HG03139 (cell line): ENCODE measurements around the gene F12.
"Not testable (repeated sequence)": the region's sequence is repeated elsewhere in the genome, so short reads cannot be mapped to it uniquely, and the experiment has no call there.

Experiments
- ATAC-seq: cut with Tn5 transposase; IDR thresholded peaks from one replicate; pipeline ENCODE4 v1.9.1; 2021; ENCODE audit not compliant: unreplicated experiment

The F12 gene

GRCh38 chr5:177417081-177417480, 7.7 kb upstream of the F12 start:
- ATAC-seq: not testable (repeated sequence)

GRCh38 chr5:177414481-177414880, 5.1 kb upstream of the F12 start:
- no peak for ATAC-seq

- peak; percentile 48 for ATAC-seq
Observed at GRCh38 chr5:177412603-177413233, 3.4 kb upstream of the F12 start.

GRCh38 chr5:177410575-177410974, 1.2 kb upstream of the F12 start:
- ATAC-seq: no peak

DNA sequence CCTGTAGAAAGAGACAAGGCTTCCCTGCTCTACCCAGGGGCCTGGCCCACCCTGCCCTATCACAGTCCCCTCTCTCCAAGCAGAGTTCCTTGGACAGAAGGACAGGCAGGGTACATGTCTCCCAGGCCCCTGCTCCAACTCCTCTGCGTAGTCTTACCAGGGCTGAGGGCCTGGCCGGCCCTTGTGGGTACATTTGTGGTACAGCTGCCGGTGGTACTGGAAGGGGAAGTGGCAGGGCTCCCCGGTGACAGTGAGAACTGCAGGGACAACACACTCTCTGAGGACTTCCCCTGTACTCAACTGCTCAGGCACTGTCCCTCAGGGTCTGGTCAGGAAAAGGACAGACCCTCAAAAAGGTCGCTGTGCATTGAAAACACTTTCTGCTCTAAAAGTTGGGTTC, 3.6 kb downstream of the F12 start:
- ATAC-seq: no peak

- ATAC-seq: no peak
Observed at GRCh38 chr5:177405312-177405711, 4.1 kb downstream of the F12 start.

- ATAC-seq: no peak
Observed at GRCh38 chr5:177404641-177405179, 4.7 kb downstream of the F12 start.

- peak; percentile 61 for ATAC-seq
Observed at GRCh38 chr5:177403792-177404640, 5.3 kb downstream of the F12 start.

GRCh38 chr5:177403102-177403791, 6.1 kb downstream of the F12 start:
- peak; percentile 19 for ATAC-seq

DNA sequence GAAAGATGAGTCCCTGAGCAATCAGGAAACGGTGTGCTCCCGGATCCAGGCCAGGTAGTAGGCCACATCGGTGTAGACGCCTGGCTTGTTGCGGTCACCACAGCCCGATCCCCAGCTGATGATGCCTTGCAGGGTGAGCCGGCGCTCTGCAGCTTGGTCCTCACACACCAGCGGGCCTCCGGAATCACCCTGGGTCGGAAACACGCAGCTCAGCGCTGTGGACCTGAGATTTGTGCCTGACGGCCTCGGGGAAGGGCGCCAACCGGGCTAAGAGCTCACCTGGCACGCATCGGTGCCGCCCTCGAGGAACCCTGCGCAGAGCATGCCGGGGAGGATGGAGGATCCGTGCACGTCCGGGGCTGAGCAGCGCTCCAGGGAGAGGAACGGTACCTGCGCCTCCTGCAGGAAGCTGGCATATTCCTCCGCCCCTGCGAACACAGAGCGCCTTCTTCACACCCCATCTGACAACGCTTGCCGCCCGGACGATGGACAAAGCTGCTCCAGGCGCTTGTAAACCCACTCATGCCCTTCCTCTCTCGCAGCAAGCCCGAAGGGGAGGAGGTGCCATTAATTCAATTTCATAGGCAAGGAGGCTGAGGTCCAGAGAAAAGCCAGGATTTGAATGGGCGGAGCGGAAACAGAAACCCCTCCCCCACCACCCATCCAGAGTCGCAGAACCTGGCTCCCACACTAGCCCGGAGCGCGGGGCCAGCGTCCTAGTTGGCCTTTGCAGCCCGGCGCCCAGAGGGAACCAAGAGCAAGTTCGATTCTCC, 6.9 kb downstream of the F12 start:
- ATAC-seq: no peak

GRCh38 chr5:177399997-177400868, 9.1 kb downstream of the F12 start, which contains the start of gene PFN3:
PFN3 (minus strand) TSS chr5:177400661; CDS start chr5:177400576, 85 bp downstream.
- ATAC-seq: no peak

DNA sequence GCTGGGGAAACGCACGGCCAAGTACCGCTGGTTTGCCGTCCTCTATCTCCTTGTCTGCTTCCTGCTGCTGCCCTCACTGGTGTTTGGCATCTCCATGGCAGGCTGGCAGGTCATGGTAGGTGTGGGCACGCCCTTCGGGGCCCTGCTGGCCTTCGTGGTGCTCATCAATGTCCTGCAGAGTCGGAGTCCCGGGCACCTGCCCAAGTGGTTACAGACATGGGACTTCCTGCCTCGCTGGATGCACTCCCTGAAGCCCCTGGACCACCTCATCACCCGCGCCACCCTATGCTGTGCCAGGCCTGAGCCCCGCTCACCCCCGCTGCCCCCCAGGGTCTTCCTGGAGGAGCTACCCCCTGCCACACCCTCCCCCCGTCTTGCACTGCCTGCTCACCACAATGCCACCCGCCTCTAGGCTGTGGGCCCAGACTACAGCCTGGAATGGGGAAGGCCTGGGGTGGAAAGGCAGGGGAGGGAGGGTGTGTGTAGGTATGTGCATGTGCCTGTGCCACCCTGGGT, 11.4 kb downstream of the F12 start:
- ATAC-seq: no peak

DNA sequence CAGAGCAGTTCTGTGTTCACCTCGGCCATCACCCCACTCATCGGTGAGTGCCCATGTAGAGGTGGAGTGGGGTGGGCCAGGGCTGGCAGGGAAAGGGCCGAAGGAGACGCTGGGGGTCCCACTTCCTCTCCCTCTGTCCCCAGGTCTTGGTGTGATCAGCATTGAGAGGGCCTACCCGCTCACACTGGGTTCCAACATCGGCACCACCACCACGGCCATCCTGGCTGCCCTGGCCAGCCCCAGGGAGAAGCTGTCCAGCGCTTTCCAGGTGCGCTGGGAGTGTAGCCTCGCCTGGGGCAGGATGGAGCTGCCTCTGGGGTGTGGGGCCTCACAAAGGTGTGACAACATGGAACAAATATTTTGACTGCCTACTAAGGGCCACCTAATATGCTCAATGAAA, 12.6 kb downstream of the F12 start:
- ATAC-seq: no peak

GRCh38 chr5:177396078-177396477, 13.3 kb downstream of the F12 start:
- ATAC-seq: no peak

DNA sequence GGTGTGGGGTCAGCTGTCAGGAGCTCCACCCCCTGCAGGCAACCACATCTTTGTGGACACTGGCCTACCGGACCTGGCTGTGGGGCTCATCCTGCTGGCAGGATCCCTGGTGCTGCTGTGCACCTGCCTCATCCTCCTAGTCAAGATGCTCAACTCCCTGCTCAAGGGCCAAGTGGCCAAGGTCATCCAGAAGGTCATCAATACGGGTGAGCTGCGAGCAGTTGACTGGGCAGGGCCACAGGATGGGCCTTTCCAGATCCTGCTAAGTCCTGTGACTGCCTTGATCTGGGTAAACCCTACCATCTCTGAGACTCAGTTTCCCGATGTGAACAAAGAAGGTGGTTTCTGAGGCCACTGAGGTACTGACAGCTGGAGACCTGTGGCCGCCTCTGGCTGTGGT, 15.4 kb downstream of the F12 start:
- ATAC-seq: no peak

GRCh38 chr5:177393206-177393765, 16.1 kb downstream of the F12 start:
- no peak for ATAC-seq

DNA sequence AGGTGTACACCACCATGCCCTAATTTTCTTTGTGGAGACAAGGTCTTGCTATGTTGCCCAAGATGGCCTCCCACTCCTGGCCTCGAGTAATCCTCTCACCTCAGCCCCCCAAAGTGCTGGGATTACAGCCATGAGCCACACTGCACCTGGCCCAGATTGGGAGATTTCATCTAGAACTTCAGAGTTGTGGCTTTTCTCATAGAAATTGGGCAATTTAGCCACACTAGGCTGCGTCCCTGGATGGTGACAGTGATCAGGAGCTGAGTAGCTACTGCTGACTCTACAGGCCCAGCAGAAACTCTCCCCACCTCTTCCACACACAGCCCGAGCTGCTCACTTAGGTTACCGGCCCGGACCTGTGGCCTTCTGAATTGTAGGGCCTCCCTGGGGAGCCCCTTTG, 16.6 kb downstream of the F12 start:
- no peak for ATAC-seq

DNA sequence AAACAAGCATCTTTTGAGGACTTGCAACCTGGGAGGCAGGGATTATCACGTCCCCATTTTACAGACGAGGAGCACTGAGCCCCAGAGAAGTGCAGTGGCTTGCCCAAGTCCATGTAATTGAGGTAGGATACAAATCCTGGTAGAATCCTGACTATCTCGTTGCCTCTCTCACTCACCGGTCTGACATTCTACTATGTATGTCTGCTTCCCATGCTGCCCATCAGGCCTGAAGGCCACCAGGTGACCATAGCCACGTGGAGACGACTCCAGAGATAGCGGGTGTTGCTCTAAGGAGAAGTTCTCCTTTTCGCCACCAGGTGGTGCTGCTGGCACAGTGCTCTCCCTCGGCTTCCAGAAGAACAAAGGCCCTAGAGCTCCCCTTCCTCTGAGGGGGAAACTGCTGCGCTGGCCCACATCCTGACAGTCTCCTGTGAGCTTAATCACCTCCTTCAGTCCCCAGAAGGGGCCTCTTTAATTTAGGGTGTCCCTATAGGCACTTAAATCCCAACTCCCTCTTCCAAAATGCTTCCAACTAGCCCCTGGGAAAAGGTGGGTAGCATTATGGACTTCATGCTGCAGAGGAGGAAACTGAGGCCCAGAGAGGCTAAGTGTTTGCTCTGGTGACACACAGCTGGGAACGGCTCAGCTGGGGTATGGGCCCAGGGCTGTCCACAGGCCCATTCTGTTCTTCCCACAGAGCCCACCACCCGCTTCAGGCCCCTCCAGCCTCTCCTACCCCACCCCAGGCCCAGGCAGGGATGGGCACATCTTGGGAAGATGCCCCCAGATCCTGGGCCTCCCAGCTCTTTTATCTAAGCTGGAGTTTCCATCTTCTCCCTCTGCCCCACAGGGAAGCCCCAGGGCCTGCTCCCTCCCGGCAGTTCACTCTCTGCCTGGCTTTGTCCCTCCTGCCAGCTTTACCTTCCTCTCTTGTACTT, 18.7 kb downstream of the F12 start:
- no peak for ATAC-seq
